ENCODE data around the gene ZBTB7C. TPM values are rescaled to one million over a fixed set of nuclear protein-coding genes. Genes with fewer than 3 reads are reported as not detected.

ZBTB7C gene
- polyA plus RNA-seq, 12 donors, result 2.5 to 12.5 (median 4.2) TPM; not detected in 1

GRCh38 chr18:48355276-48356115 is 53.7 kb downstream of the ZBTB7C start:
- DNase-seq, result peak; percentile 65

DNA sequence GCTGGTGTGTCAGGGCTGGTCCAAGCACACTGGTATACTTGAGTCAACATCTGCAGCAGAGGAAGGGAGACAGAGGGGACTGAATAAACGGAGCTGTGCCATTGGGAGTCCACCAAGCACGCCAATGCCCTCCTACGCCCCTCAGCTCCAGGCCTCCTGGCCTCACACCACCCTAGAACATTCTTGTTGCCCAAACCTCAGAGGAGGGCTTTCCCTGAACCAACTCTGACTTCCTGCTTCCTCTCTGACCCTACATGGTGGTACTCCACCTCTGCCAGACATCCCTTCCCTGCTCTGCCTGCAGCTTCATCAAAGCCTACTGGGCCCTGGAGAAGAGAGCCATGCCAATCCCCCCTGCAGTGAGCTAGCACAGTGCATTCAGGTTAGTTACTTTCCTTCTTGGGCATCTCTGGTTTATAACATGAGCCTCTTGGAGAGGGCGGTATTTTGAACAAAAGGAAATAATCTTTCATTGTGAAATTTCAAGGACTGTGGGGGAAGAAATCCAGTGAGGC is 54.4 kb downstream of the ZBTB7C start:
- DNase-seq, result no peak

DNA sequence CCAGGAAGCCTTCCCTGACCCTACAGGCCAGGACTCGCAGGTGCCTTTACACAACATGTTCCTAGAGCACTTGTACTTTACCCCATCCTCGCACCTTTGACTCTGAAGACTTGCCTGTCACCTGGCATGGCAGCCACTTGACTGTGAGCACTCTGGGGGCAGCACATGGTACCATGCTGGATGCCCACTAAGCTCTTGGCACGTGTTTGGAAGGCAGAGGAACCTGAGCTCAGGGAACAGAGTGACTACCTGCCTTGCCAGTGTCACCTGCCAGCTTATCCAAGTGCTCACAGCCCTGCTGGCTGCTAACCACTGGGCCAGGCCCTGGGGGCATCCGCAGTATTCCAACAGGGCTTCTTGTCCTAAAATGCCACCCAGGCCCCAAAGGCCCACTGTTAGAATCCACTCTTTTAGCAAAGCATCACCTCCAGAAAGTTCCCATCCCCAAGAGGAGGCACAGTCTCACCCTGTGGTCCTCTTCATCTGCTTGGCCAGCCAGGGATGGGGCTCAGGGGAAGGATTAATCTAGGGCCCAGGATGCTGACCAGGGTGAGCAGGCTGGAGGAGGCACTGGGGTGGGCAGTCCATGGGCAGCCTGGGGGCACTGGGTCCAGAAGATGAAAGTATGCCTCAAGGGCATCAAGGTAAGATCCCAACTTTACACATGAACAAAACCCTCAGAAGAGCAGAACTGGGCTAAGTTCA is 57.0 kb downstream of the ZBTB7C start:
- DNase-seq, result no peak

DNA sequence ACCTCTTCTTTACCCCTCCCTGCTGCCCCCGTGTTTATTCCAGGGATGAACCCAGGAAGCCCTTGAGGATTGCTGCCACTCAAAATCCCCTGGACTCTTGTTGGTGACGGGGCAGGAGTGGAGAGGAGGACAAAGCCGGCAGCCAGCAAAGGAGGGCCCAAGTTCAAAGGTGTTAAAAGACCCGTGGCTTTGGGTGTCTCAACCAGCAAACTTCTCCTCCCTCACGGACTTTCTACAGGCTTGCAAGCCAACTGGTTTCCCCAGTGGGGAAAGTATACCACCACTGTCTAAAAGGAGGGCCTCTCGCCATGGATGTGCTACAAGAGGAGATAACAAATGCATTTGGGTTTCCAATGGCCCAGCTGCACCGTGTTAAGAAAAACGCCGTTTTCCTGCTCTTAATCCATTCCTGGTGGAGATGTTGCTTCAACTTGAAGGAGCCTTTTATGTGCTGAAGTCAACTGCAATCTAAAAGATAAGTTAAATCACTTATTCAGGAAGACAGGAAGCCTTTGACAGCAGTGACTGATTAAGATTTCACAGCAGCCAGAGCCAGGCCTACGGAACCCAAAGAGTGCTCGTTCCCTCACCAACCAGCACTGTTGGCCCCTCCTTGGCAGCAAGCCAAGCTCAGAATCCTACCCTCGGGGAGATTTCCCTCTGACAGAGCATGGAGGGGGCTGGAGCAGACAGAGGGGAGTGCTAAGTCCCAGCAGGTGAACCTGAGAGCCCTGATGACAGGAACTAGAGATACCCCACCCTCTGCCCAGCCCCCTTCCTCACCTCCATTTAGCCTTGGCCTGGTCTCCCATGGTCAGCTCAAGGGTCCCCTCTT is 57.8 kb downstream of the ZBTB7C start:
- no peak for DNase-seq

GRCh38 chr18:48348739-48349138 is 60.4 kb downstream of the ZBTB7C start:
- no peak for DNase-seq

DNA sequence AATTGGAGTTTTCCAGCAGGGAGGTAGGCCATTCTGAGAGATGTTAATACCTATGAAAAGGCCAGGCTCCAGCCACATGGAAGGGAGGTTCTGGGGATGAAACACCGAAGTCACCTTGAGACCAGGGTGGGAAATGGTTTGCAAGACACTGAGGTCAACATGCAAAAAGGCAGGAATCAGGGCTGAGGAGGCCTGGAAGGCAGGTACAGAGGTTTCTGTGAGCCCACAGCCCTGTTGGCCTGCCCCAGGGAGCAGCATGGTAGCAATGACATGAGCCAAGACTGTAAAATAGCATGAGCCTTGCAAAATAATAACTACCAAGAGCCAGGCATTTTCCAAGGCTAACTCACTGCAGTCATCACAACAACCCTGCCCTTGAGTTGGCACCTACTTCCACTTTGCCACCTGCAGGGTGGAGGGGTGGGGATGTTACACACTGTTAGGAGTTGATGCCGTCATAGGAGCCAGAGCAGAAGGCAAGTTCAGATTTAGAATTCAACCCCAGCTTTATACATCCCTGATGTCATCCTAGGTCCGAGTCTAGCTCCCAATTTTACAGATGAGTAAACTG is 61.3 kb downstream of the ZBTB7C start:
- DNase-seq, result no peak

- no peak for DNase-seq
Observed at GRCh38 chr18:48345596-48345995, 63.6 kb downstream of the ZBTB7C start.

DNA sequence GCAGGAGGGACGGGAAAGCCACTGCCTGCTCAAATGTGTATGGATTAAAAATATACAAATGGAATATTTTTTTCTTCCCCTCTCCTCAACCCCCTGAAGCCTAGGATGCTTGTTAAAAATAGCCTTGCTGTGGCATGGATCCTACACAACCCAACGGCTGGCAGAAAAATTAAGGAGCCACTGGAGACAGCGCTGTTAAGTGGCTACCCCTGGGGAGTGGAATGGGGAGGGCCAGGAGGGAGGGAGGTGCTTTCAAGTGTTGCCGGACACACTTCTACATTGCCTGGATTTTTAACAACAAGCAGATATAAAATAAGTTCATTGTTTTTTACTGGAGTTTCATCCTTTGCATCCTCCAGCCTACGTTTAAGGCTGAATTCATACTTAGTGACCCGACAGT is 66.6 kb downstream of the ZBTB7C start:
- DNase-seq, result no peak

DNA sequence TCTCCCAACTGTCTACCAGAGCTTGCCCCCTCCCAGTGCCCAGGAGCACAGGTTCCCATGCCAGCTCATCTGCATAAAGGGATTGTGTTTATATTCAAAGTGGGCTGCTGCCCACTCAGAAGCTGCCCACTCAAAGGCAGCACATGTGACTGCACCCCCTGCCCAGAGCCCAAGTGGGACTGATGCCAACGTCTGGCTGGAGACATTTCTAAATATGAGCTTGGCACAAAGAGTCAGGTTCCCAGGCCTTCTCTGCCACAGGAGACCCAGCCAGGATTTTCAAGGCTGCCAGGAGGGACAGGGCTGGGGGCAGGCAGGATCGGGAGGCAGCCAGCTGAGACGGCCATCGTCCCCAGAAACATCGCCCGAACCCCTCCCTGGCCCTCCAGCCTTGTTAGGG is 67.1 kb downstream of the ZBTB7C start:
- no peak for DNase-seq

GRCh38 chr18:48340560-48340959 is 68.6 kb downstream of the ZBTB7C start:
- no peak for DNase-seq

GRCh38 chr18:48339692-48340091 is 69.5 kb downstream of the ZBTB7C start:
- DNase-seq, result no peak

DNA sequence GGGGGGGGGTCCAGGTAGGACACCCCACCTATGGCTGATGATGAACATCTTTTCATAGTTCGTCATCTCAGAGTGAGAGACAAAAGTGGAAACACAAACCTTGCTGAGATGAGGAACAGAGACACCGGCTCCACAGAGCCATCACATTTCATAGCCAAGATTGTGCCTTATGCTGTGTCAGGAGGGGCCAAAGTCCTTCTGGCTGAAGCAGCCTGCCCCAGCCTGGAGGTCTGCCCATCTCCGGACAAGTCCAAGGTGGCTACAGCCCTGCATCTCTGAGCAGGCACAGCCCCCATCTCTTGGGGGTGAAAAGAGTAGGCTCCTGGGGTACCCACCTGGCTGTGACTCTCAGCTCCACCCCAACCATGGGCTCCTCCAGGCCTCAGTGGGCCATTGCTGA is 70.3 kb downstream of the ZBTB7C start:
- no peak for DNase-seq

DNA sequence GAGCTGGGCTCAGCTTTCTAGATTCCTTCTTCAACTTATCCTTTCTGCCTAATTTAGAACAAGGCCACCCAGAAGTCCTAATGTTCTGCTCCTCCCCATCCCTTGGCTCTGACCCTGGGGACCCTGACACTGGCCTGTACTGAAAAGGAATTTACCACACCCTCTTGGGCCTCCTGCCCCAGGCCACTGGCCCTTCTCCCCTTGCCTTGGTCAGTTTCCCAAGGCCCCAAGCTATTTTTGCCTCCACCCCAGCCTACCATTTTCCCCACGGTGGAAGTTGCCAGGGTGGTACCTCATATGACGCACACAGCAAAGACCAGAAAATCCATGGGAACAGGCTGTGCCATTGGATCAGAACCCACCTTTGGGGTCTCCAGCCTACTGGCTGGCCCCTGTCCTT is 72.1 kb downstream of the ZBTB7C start:
- DNase-seq, result no peak

DNA sequence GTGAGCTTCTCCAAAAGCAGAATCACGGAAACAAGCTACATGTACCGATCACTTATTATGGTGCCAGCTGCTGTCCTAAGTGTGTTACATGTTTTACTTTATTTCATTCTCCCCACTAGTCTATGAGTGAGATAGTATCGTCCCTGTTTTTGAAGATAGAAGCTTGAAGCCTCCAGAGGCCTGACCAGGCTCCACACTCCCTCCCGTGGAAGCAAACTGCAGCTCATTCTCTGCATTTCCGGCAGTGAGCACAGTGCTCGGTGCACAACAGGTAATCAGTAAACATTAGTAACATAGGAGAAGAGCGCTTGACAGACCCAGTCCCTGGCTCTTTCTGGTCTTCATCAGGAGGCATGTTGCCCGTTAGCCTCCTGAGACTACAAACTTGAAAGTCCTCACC is 72.9 kb downstream of the ZBTB7C start:
- no peak for DNase-seq

- DNase-seq, result no peak
Observed at GRCh38 chr18:48335829-48336228, 73.4 kb downstream of the ZBTB7C start.

DNA sequence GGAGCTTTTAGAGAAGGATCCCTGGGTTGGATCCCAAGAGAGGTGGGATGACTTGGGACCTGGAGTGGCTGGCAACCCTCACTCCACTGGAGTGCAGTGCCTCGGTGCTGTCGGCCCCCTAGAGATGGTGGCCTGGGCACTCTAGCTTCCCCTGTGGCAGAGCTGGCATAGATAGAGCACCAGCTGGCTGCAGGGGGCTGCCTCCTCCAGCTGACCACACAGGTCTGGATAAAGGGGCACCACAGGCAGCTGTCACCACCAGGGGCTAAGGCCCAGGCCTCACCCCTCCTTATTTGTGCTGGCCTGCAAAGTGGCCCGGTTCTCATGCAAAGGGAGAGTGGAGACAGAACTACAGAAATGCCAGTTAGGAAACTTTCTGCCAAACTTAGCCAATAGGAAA is 74.3 kb downstream of the ZBTB7C start:
- no peak for DNase-seq

DNA sequence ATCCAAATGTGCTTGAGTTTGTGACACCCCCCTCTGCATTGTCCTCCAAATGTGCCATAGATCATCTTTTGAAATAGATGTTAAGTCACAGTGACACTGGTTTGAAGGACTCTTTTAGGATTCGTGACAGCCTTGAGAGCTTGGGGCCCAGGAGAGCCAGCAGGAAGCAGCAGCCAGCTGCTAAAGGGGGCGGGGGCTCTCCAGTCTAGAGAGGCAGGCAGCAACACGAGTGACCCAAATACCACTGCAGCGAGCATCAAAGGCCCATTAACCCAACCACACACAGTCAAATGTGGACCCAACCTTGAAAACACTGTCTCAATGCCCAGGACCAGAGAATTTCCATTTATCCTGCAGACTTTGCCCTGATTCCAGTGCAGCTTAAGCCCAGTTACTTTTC is 75.6 kb downstream of the ZBTB7C start:
- no peak for DNase-seq

GRCh38 chr18:48330016-48330991 is 78.9 kb downstream of the ZBTB7C start:
- DNase-seq, result no peak

GRCh38 chr18:48328473-48329210 is 80.5 kb downstream of the ZBTB7C start:
- DNase-seq, result no peak

Measured in muscle of arm (tissue), 12 donors.